Ovary (tissue), 3 donors: Measurements from ENCODE around the gene CHST6.

Experiments used
- CTCF ChIP-seq, 3 donors: fragments of 450-650 bp in 2 of 3; fragments of 200-600 bp in 1 of 3; IDR thresholded peaks; one replicate each; pipeline versions ENCODE4 v1.5.1 to v1.8.0; 2016 to 2022; ENCODE audit warnings: antibody characterized with exemption in 3 of 3, mild to moderate bottlenecking in 1 of 3
- EP300 ChIP-seq: sonication (generic); formaldehyde crosslinking; IDR thresholded peaks from one replicate; pipeline ENCODE4 v1.6.1; 2017; ENCODE audit warnings: antibody characterized with exemption
- POLR2A ChIP-seq: fragments of 450-650 bp; IDR thresholded peaks from one replicate; pipeline ENCODE4 v1.6.1; 2017; ENCODE audit warnings: antibody characterized with exemption, mild to moderate bottlenecking, moderate library complexity
- donor health status: DM: no; HTN: no; CAD: no.

GRCh38 chr16:75458439-75458838, 36.8 kb downstream of the CHST6 start:
- TF ChIP-seq CTCF (IDR thresholded peaks at IDR 0.05) (no peak), POLR2A (no peak), EP300 (no peak)
